ENCODE data around the gene RNASE8.

Gene RNASE8

GRCh38 chr14:21098892-21099595 lies 41.4 kb downstream of the RNASE8 start:
- DNase-seq: peak in 1 of 10 donors; percentile 52
- intact Hi-C loops (cut with DNase I): no loop called here

GRCh38 chr14:21099596-21099985 lies 42.0 kb downstream of the RNASE8 start:
- intact Hi-C loops (cut with DNase I): no loop called here
- peak in 1 of 10 donors; percentile 6 for DNase-seq

DNA sequence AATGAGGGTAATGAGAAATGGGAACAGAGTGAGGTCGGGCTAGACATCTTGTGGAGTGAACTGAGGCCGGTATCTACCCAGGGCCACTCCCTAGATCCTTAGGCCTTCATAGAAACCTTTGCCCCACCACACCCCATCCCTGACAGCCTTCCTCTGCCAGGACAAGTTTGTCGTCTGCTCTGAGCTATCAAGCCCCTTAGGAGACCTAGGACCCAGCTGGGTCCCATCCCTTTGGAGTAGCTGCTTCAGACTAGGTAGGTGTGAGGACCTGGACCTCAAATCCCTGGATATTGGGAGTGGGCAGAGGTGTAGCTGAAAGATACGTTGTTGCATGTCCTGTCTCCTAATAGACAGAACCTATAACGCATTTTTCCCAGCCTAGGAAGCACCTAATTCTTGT lies 43.3 kb downstream of the RNASE8 start, which contains the start of gene TMEM253:
TSS of gene TMEM253 (plus strand) at position 136 of the 400 bp plus-strand sequence. CDS start 278 bp downstream, outside the sequence.
- DNase-seq: no peak
- intact Hi-C loops (cut with DNase I): loop anchor here (5.0 kb wide), 1 partner anchor 419 kb away; the partner anchor contains the start of gene RNASE4

GRCh38 chr14:21101802-21102413 lies 44.3 kb downstream of the RNASE8 start:
- intact Hi-C loops (cut with DNase I): loop anchor here (5.0 kb wide), 1 partner anchor 420 kb away; the partner anchor contains the start of gene RNASE4
- DNase-seq: no peak

- intact Hi-C loops (cut with DNase I): loop anchor here (5.0 kb wide), 1 partner anchor 420 kb away; the partner anchor contains the start of gene RNASE4
These were observed 45.1 kb downstream of the RNASE8 start for GRCh38 chr14:21102521-21103410.

GRCh38 chr14:21103411-21103709 lies 45.7 kb downstream of the RNASE8 start:
- DNase-seq: no peak
- intact Hi-C loops (cut with DNase I): loop anchor here (5.0 kb wide), 1 partner anchor 421 kb away; the partner anchor contains the start of gene RNASE4

More at GRCh38 chr14:21102521-21103410, 45.1 kb downstream of the RNASE8 start:
- no peak for DNase-seq

GRCh38 chr14:21103710-21104447 lies 46.3 kb downstream of the RNASE8 start:
- intact Hi-C loops (cut with DNase I): loop anchor here (1.0 to 5.0 kb wide), 4 partner anchors 35 to 422 kb away; partner anchors contain the start of gene RNASE4
- DNase-seq: peak; percentile 95 to 99 (median 97)

- intact Hi-C loops (cut with DNase I): loop anchor here (1.0 to 5.0 kb wide), 5 partner anchors 35 to 422 kb away; partner anchors contain the start of gene RNASE4
- DNase-seq: peak; percentile 65 to 97 (median 80)
These were observed 46.9 kb downstream of the RNASE8 start for GRCh38 chr14:21104448-21105060.

- no peak for DNase-seq
- intact Hi-C loops (cut with DNase I): loop anchor here (5.0 kb wide), 1 partner anchor 248 kb away; no protein-coding TSS in a partner anchor
These were observed 47.5 kb downstream of the RNASE8 start for GRCh38 chr14:21105095-21105494.

DNA sequence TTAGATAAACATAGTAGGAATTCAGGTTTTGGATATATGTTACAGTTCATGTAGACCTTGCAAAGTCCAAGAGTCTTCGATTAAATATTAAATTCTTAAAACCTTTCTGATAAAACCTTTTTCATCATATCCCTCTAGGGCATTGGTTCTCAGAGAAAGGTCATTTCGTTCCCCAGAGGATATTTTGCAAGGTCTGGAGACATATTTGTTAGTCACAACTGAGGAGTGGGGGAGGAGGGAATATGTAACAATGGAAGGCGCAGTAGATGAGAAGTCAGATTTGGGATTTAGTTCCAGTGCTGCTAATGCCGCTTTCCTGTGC lies 48.5 kb downstream of the RNASE8 start:
- DNase-seq: no peak
- intact Hi-C loops (cut with DNase I): loop anchor here (2.0 to 5.0 kb wide), 2 partner anchors 13 to 249 kb away; no protein-coding TSS in a partner anchor

DNA sequence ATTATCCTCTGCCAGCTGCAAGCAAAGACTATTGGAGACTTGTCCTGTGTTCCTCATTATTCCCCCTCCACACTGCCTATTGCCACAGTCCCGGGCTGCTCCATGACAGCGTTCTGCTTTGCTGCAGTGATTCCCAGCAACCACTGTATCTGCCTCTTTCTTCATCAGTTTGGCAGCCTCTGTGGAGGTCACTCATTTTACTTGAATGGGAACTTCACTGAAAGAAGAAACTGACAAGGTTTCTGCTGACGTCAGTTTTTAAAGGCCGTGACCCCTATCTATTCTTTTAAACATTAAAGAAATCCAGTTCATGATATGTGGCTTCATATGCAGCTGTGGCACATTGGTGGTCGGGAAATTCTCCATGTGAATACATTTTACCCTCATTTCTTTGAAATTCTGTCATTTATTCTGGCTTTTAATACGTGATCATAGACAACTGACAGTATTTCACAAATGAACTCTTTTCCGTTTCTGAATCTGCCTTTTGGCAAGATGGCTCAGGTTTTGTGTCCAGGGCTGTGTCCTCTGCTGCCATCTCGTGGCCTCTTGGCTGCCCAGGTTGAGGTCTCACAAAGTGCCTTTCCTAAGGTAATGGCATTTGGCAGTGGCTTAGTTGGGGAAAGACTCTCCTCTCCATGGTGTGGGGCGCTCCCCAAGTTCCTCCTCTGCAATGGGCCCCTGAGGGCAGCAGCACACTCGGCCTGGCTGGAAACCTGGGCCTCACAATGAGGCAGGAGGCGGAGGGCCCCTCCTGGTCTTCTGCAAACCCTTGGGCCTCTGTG lies 49.1 kb downstream of the RNASE8 start:
- intact Hi-C loops (cut with DNase I): loop anchor here (2.0 to 5.0 kb wide), 2 partner anchors 14 to 249 kb away; no protein-coding TSS in a partner anchor
- DNase-seq: peak; percentile 64 to 97 (median 80)

GRCh38 chr14:21107283-21107800 lies 49.7 kb downstream of the RNASE8 start:
- no peak for DNase-seq
- intact Hi-C loops (cut with DNase I): loop anchor here (2.0 to 5.0 kb wide), 2 partner anchors 15 to 250 kb away; no protein-coding TSS in a partner anchor

Data from posterior cingulate gyrus (tissue), 11 donors.